Body of pancreas (tissue), 4 donors: ENCODE results near the gene TNP1.

Experiments
- CTCF ChIP-seq, 7 experiments: fragments of 450-650 bp in 4 of 7; fragments of 200-600 bp in 3 of 7; sonication (generic) in 3 of 7; IDR thresholded peaks; one replicate each; pipeline ENCODE4 v1.5.1; 2016 to 2019; ENCODE audit warnings: antibody characterized with exemption in 7 of 7
- POLR2A ChIP-seq, 3 donors: fragments of 450-650 bp; IDR thresholded peaks; one replicate each; pipeline ENCODE4 v1.6.1; 2016; ENCODE audit warnings: antibody characterized with exemption in 3 of 3, mild to moderate bottlenecking in 2 of 3

GRCh38 chr2:216879727-216880508, 20.1 kb upstream of the TNP1 start:
- TF ChIP-seq CTCF (IDR thresholded peaks at IDR 0.05) (no peak), POLR2A (IDR thresholded peaks at IDR 0.05) (no peak)
